OCI-LY7 (cell line): Measurements from ENCODE around the gene PRKG1. TPM values are rescaled to one million over a fixed set of nuclear protein-coding genes. Genes with fewer than 3 reads are reported as not detected.

ENCODE experiments used
- BruUV-seq: library from RNA; stranded (reverse); fragments of 400-500 nt; replicated peaks from 2 replicates; lab custom pipeline; 2021; lab: Mats Ljungman, UMichigan
- CTCF ChIA-PET: fragments of 300-600 bp; sonication (Branson Sonifier 250); formaldehyde crosslinking; loops from one replicate; lab custom pipeline; 2022; ENCODE audit warnings: antibody characterized with exemption; ENCODE audit not compliant: unreplicated experiment; lab: Charles Lee
- POLR2A ChIA-PET: fragments of 300-600 bp; sonication (Branson Sonifier 250); formaldehyde crosslinking; loops from one replicate; lab custom pipeline; 2022; ENCODE audit warnings: antibody characterized with exemption; lab: Charles Lee
- DNase-seq: peaks from one replicate; pipeline ENCODE4 v3.0.0-alpha.2; 2015; ENCODE audit warnings: low spot score
- H2AFZ ChIP-seq: fragments of 200-600 bp; sonication (generic), shearing (Covaris generic); 2 replicates; pipeline ENCODE4 v1.6.1; 2014; ENCODE audit warnings: mild to moderate bottlenecking, antibody characterized with exemption, low read length, moderate library complexity
- H3K27ac ChIP-seq: fragments of 200-600 bp; sonication (generic); 2 replicates; pipeline ENCODE4 v1.5.1; 2014; ENCODE audit warnings: mixed run types, low read depth, mild to moderate bottlenecking, moderate library complexity, low read length, inconsistent platforms; ENCODE audit not compliant: poor library complexity, severe bottlenecking
- H3K36me3 ChIP-seq: fragments of 200-600 bp; sonication (generic); 2 replicates; pipeline ENCODE4 v1.6.1; 2014; ENCODE audit warnings: mild to moderate bottlenecking, antibody characterized with exemption, low read length, moderate library complexity, mixed read lengths; ENCODE audit not compliant: insufficient read depth
- H3K4me1 ChIP-seq: fragments of 200-600 bp; sonication (generic); 2 replicates; pipeline ENCODE4 v1.5.1; 2014; ENCODE audit warnings: mild to moderate bottlenecking, low read length; ENCODE audit not compliant: insufficient read depth, poor library complexity, severe bottlenecking
- H3K4me2 ChIP-seq: fragments of 200-600 bp; sonication (generic); 2 replicates; pipeline ENCODE4 v1.6.1; 2014; ENCODE audit warnings: mild to moderate bottlenecking, low read length
- H3K4me3 ChIP-seq: fragments of 200-600 bp; sonication (generic); 2 replicates; pipeline ENCODE4 v1.5.1; 2014; ENCODE audit warnings: mild to moderate bottlenecking, low read depth, low read length; ENCODE audit not compliant: poor library complexity, severe bottlenecking
- H3K79me2 ChIP-seq: fragments of 200-600 bp; sonication (generic); 2 replicates; pipeline ENCODE4 v1.6.1; 2016; ENCODE audit warnings: low read depth, mild to moderate bottlenecking, low read length, moderate library complexity, mixed read lengths; ENCODE audit not compliant: insufficient read depth
- H3K9me2 ChIP-seq: fragments of 200-600 bp; sonication (generic); 2 replicates; pipeline ENCODE4 v1.6.1; 2016; ENCODE audit warnings: mild to moderate bottlenecking, low read length, mixed read lengths; ENCODE audit not compliant: insufficient read depth
- H3K9me3 ChIP-seq: fragments of 200-600 bp; sonication (generic); 2 replicates; pipeline ENCODE4 v1.6.1; 2014; ENCODE audit warnings: mild to moderate bottlenecking, mixed run types, low read length, mixed read lengths
- H4K20me1 ChIP-seq: fragments of 200-600 bp; sonication (generic); 2 replicates; pipeline ENCODE4 v1.6.1; 2014; ENCODE audit warnings: mild to moderate bottlenecking, antibody characterized with exemption, low read length, moderate library complexity, mixed read lengths; ENCODE audit not compliant: insufficient read depth
- EZH2phosphoT487 ChIP-seq: fragments of 200-600 bp; sonication (generic); IDR thresholded peaks from 2 replicates; pipeline ENCODE4 v1.6.1; 2018; ENCODE audit warnings: low read depth, borderline replicate concordance, mild to moderate bottlenecking, mixed run types, antibody characterized with exemption, low read length, moderate library complexity, mixed read lengths
- intact Hi-C: fragments of 100-400 bp; cut with micrococcal nuclease; formaldehyde crosslinking; loops from one replicate; pipeline ENCODE4 v1.10.0; 2022; ENCODE audit not compliant: unreplicated experiment
- total RNA-seq, 2 experiments: library from RNA; depleted of rRNA in 1 of 2; stranded (reverse); fragments of >200 nt in 1 of 2; shearing (Covaris generic) in 1 of 2; gene quantifications; 2 replicates each; pipeline ENCODE4 v1.2.3, GENCODE V29; 2014 to 2022
- TF ChIP-seq, protein P1 (sequence below): fragments of 200-600 bp; sonication (generic); conservative IDR thresholded peaks from 2 replicates; pipeline ENCODE4 v1.5.1; 2014; ENCODE audit warnings: mild to moderate bottlenecking, antibody characterized with exemption, low read length, moderate library complexity, mixed read lengths

The PRKG1 gene
- total RNA-seq, 2 experiments from 2014 or later = not detected

DNA sequence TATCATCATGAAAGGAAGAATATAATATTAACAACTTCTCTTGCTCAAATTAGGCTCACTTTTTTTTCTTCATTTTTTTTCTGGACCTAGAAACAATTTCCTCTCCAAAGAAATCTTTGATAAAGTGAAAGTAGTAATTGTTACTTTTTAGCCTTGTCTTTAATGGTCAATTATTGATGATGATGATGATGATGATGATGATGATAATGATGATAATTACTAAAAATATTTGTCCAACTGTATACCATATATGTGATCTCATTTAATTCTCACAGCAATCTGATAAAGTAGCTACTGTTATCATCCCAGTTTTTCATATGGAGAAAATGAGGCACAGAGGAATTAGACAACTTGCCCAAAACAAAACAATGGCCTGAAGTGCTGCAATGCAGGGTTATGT, 12.8 kb downstream of the PRKG1 start:
- Histone ChIP-seq H3K27ac (no peak overlapping the region), H3K9me2 (no peaks in the 10 kb centered on the region), H3K4me1 (no peaks in the 10 kb centered on the region), H3K4me3 (no peak overlapping the region), H2AFZ (no peak overlapping the region), H3K9me3 (no peaks in the 10 kb centered on the region), H3K36me3 (no peaks in the 10 kb centered on the region), H3K79me2 (no peaks in the 10 kb centered on the region), H3K4me2 (no peak overlapping the region), H4K20me1 (no peaks in the 10 kb centered on the region)
- BruUV-seq = no TSS peak
- DNase-seq = no peak
- TF ChIP-seq, protein P1, sequence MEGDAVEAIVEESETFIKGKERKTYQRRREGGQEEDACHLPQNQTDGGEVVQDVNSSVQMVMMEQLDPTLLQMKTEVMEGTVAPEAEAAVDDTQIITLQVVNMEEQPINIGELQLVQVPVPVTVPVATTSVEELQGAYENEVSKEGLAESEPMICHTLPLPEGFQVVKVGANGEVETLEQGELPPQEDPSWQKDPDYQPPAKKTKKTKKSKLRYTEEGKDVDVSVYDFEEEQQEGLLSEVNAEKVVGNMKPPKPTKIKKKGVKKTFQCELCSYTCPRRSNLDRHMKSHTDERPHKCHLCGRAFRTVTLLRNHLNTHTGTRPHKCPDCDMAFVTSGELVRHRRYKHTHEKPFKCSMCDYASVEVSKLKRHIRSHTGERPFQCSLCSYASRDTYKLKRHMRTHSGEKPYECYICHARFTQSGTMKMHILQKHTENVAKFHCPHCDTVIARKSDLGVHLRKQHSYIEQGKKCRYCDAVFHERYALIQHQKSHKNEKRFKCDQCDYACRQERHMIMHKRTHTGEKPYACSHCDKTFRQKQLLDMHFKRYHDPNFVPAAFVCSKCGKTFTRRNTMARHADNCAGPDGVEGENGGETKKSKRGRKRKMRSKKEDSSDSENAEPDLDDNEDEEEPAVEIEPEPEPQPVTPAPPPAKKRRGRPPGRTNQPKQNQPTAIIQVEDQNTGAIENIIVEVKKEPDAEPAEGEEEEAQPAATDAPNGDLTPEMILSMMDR = no peak
- TF ChIP-seq EZH2phosphoT487 = no peak
- ChIA-PET POLR2A (no interaction called here), CTCF (interaction anchor here (1.2 kb wide), 1 partner anchor 14 kb away, joined by 3 read pairs; no protein-coding TSS in a partner anchor)
- intact Hi-C loops = no loop called here

DNA sequence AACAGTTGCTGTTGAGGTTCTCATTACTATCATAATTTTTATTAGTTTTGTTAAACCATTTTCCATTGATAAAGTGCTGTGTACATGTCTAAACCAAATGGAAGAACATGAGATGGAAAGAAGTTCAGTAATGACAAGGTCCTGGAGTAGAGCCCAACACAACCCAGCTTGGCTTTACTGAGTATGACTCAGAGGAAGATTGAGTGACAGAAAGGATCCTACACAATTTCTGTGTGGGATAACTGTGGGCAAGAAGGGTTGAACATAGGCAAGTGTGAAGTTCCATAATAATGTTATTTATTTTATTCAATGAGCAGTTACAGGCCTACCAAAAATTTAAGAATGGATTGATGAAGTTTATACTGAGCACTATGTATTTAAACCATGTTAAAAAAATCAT, 15.9 kb downstream of the PRKG1 start:
- Histone ChIP-seq H2AFZ (no peak overlapping the region), H3K9me2 (no peaks in the 10 kb centered on the region), H3K4me2 (no peak overlapping the region), H3K79me2 (no peaks in the 10 kb centered on the region), H3K9me3 (no peaks in the 10 kb centered on the region), H3K4me3 (no peak overlapping the region), H3K4me1 (no peaks in the 10 kb centered on the region), H3K27ac (no peak overlapping the region), H4K20me1 (no peaks in the 10 kb centered on the region), H3K36me3 (no peaks in the 10 kb centered on the region)
- CTCF ChIA-PET = no interaction called here
- BruUV-seq = no TSS peak
- TF ChIP-seq EZH2phosphoT487 = no peak
- TF ChIP-seq, protein P1 = no peak
- intact Hi-C loops = no loop called here
- POLR2A ChIA-PET = no interaction called here
- DNase-seq = no peak

DNA sequence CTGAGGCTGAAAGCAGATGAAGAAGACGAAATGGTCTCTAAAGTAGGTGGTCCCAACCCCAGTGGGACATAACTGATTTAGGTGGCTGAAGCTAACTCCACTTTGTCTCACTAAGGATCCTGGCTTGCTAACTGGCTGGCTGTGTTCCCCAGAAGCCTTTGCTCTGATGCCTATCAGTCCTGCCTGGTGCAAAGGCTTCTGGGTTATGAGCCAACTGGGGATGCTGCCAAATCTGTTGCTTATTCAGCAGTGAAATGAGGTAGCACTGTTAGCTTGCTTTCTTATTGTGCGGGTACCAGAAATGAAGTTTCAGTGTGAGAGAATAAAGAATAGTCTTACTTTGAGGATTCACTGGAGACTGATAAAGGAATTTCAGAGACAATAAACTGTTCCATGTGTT, 18.1 kb downstream of the PRKG1 start:
- Histone ChIP-seq H3K27ac (no peak overlapping the region), H3K79me2 (no peaks in the 10 kb centered on the region), H3K36me3 (no peaks in the 10 kb centered on the region), H3K9me3 (no peaks in the 10 kb centered on the region), H4K20me1 (no peaks in the 10 kb centered on the region), H3K9me2 (no peaks in the 10 kb centered on the region), H3K4me1 (no peaks in the 10 kb centered on the region), H2AFZ (no peak overlapping the region), H3K4me3 (no peak overlapping the region), H3K4me2 (no peak overlapping the region)
- POLR2A ChIA-PET = no interaction called here
- TF ChIP-seq EZH2phosphoT487 = no peak
- TF ChIP-seq, protein P1 = no peak
- no TSS peak for BruUV-seq
- CTCF ChIA-PET = no interaction called here
- DNase-seq = no peak
- intact Hi-C loops = no loop called here
